GM21390 (cell line): ENCODE measurements around the gene LLGL1.

Experiments used
- ATAC-seq: cut with Tn5 transposase; IDR thresholded peaks from one replicate; pipeline ENCODE4 v1.9.1; 2021; ENCODE audit not compliant: unreplicated experiment

LLGL1 gene

GRCh38 chr17:18250259-18250658 lies 24.8 kb downstream of the LLGL1 start:
- no peak for ATAC-seq

- ATAC-seq, result no peak
These were observed 25.3 kb downstream of the LLGL1 start for GRCh38 chr17:18250708-18251107.

GRCh38 chr17:18251204-18251603 lies 25.8 kb downstream of the LLGL1 start:
- ATAC-seq, result no peak

- no peak for ATAC-seq
These were observed 26.7 kb downstream of the LLGL1 start for GRCh38 chr17:18252160-18252559.

- ATAC-seq, result no peak
These were observed 27.9 kb downstream of the LLGL1 start for GRCh38 chr17:18253187-18253884.

- no peak for ATAC-seq
These were observed 28.7 kb downstream of the LLGL1 start for GRCh38 chr17:18253947-18254821.

- no peak for ATAC-seq
These were observed 29.6 kb downstream of the LLGL1 start for GRCh38 chr17:18254888-18255649.

- no peak for ATAC-seq
These were observed 30.9 kb downstream of the LLGL1 start for GRCh38 chr17:18256351-18256750.

- no peak for ATAC-seq
These were observed 31.3 kb downstream of the LLGL1 start for GRCh38 chr17:18256776-18257175.

GRCh38 chr17:18257268-18257981 lies 32.0 kb downstream of the LLGL1 start:
- ATAC-seq, result peak; percentile 8

GRCh38 chr17:18257982-18258355 lies 32.5 kb downstream of the LLGL1 start:
- ATAC-seq, result peak; percentile 32

GRCh38 chr17:18258356-18259038 lies 33.1 kb downstream of the LLGL1 start, which contains the start of gene FLII:
Gene FLII, minus strand, starts transcription at chr17:18258738. Its CDS starts 48 bp downstream, at chr17:18258690.
- peak; percentile 20 for ATAC-seq

GRCh38 chr17:18259621-18260331 lies 34.3 kb downstream of the LLGL1 start:
- no peak for ATAC-seq

GRCh38 chr17:18260332-18261145 lies 35.1 kb downstream of the LLGL1 start, which contains the start of gene MIEF2:
Gene MIEF2, plus strand, starts transcription at chr17:18260662. Its CDS starts 2,059 bp downstream, at chr17:18262721.
- ATAC-seq, result peak; percentile 74

GRCh38 chr17:18261146-18261515 lies 35.7 kb downstream of the LLGL1 start:
- no peak for ATAC-seq

- ATAC-seq, result no peak
These were observed 36.2 kb downstream of the LLGL1 start for GRCh38 chr17:18261659-18262058.

- no peak for ATAC-seq
These were observed 36.7 kb downstream of the LLGL1 start for GRCh38 chr17:18262111-18262510.

- ATAC-seq, result no peak
These were observed 37.2 kb downstream of the LLGL1 start for GRCh38 chr17:18262641-18263040.
